GM12892 (cell line): Measurements from ENCODE around the gene PARD3.

ENCODE experiments used
- DNase-seq: peaks from one replicate; pipeline ENCODE4 v3.0.0; 2011; ENCODE audit not compliant: insufficient read length
- FAIRE-seq: peaks from 2 replicates; lab custom pipeline; 2011; peaks lifted over from hg19 to GRCh38; lab: Jason Lieb, UNC
- POLR2A ChIP-seq: IDR thresholded peaks from 2 replicates; pipeline ENCODE4 v1.6.1; 2011; ENCODE audit warnings: low read depth, low read length, control low read depth
- POLR2AphosphoS5 ChIP-seq: IDR thresholded peaks from 2 replicates; pipeline ENCODE4 v1.6.1; 2011; ENCODE audit warnings: low read depth, low read length, control low read depth
- TAF1 ChIP-seq: IDR thresholded peaks from 2 replicates; pipeline ENCODE4 v1.6.1; 2011; ENCODE audit warnings: low read depth, mild to moderate bottlenecking, control low read depth, low read length, borderline replicate concordance

PARD3 gene

GRCh38 chr10:34489973-34490745 is 324.9 kb downstream of the PARD3 start:
- no peak for TF ChIP-seq TAF1
- TF ChIP-seq POLR2A = no peak
- no peak for TF ChIP-seq POLR2AphosphoS5
- DNase-seq (no peak), FAIRE-seq (no peak)

GRCh38 chr10:34489411-34489810 is 325.7 kb downstream of the PARD3 start:
- no peak for DNase-seq
- no peak for FAIRE-seq

GRCh38 chr10:34488476-34489130 is 326.5 kb downstream of the PARD3 start:
- no peak for FAIRE-seq
- TF ChIP-seq POLR2A (no peak), POLR2AphosphoS5 (no peak), TAF1 (no peak)

More at GRCh38 chr10:34489411-34489810, 325.7 kb downstream of the PARD3 start:
- TF ChIP-seq TAF1 (no peak), POLR2A (no peak), POLR2AphosphoS5 (no peak)

GRCh38 chr10:34486008-34486407 is 329.1 kb downstream of the PARD3 start:
- DNase-seq (no peak), FAIRE-seq (no peak)
- no peak for TF ChIP-seq POLR2AphosphoS5
- TF ChIP-seq POLR2A = no peak
- TF ChIP-seq TAF1 = no peak

More at GRCh38 chr10:34488476-34489130, 326.5 kb downstream of the PARD3 start:
- DNase-seq = no peak

- TF ChIP-seq POLR2A (no peak), POLR2AphosphoS5 (no peak), TAF1 (no peak)
- DNase-seq (no peak), FAIRE-seq (no peak)
These were observed 330.9 kb downstream of the PARD3 start for GRCh38 chr10:34484164-34484563.

- DNase-seq (no peak), FAIRE-seq (no peak)
- no peak for TF ChIP-seq POLR2A
- TF ChIP-seq TAF1 = no peak
- no peak for TF ChIP-seq POLR2AphosphoS5
These were observed 334.8 kb downstream of the PARD3 start for GRCh38 chr10:34480345-34480744.

- FAIRE-seq (no peak), DNase-seq (no peak)
- TF ChIP-seq TAF1 (no peak), POLR2A (no peak), POLR2AphosphoS5 (no peak)
These were observed 335.4 kb downstream of the PARD3 start for GRCh38 chr10:34479520-34480179.

GRCh38 chr10:34477249-34477648 is 337.8 kb downstream of the PARD3 start:
- FAIRE-seq (no peak), DNase-seq (no peak)
- TF ChIP-seq POLR2A (no peak), TAF1 (no peak), POLR2AphosphoS5 (no peak)

GRCh38 chr10:34476608-34477007 is 338.5 kb downstream of the PARD3 start:
- no peak for TF ChIP-seq POLR2A
- TF ChIP-seq TAF1 = no peak
- TF ChIP-seq POLR2AphosphoS5 = no peak
- FAIRE-seq (no peak), DNase-seq (no peak)

GRCh38 chr10:34475786-34476185 is 339.3 kb downstream of the PARD3 start:
- FAIRE-seq (no peak), DNase-seq (no peak)
- TF ChIP-seq POLR2AphosphoS5 (no peak), POLR2A (no peak), TAF1 (no peak)

GRCh38 chr10:34475274-34475646 is 339.8 kb downstream of the PARD3 start:
- TF ChIP-seq TAF1 (no peak), POLR2AphosphoS5 (no peak), POLR2A (no peak)
- DNase-seq (no peak), FAIRE-seq (no peak)
